H1 (cell line): ENCODE measurements around the gene TFPI2. TPM values are rescaled to one million over a fixed set of nuclear protein-coding genes. Genes with fewer than 3 reads are reported as not detected.

Source experiments
- CTCF ChIA-PET: fragments of 300-600 bp; sonication (Branson Sonifier 250); formaldehyde crosslinking; loops from one replicate; lab custom pipeline; 2021; ENCODE audit not compliant: partially characterized antibody; lab: Charles Lee
- POLR2A ChIA-PET: fragments of 300-600 bp; sonication (Branson Sonifier 250); formaldehyde crosslinking; loops from one replicate; lab custom pipeline; 2021; ENCODE audit warnings: inconsistent platforms; ENCODE audit not compliant: partially characterized antibody; lab: Charles Lee
- DNase-seq, 2 experiments: peaks; one replicate each; pipeline versions ENCODE4 v3.0.0 to v3.0.0-alpha.2; 2010 to 2022; ENCODE audit warnings: low spot score in 2 of 2, low read depth in 1 of 2, mixed read lengths in 1 of 2
- FAIRE-seq: peaks from 2 replicates; lab custom pipeline; 2011; peaks lifted over from hg19 to GRCh38; lab: Jason Lieb, UNC
- H2AFZ ChIP-seq: 2 replicates; pipeline ENCODE4 v1.8.1; 2012; ENCODE audit warnings: low read length, inconsistent platforms
- H2AK5ac ChIP-seq: 2 replicates; pipeline ENCODE4 v1.6.1; 2013; ENCODE audit warnings: low read depth, low read length
- H2BK120ac ChIP-seq: replicated peaks from 2 replicates; pipeline ENCODE3; 2013; ENCODE audit warnings: low read depth, low read length, inconsistent platforms
- H2BK12ac ChIP-seq: 2 replicates; pipeline ENCODE4 v1.6.1; 2013; ENCODE audit warnings: low read depth, low read length
- H2BK15ac ChIP-seq: 2 replicates; pipeline ENCODE4 v1.6.1; 2013; ENCODE audit warnings: low read length
- H2BK20ac ChIP-seq: 2 replicates; pipeline ENCODE4 v1.6.1; 2013; ENCODE audit warnings: low read length
- H2BK5ac ChIP-seq: 2 replicates; pipeline ENCODE4 v1.6.1; 2013; ENCODE audit warnings: low read depth, low read length
- H3K14ac ChIP-seq: 2 replicates; pipeline ENCODE4 v1.6.1; 2013; ENCODE audit warnings: inconsistent platforms; ENCODE audit not compliant: insufficient read length
- H3K18ac ChIP-seq: 2 replicates; pipeline ENCODE4 v1.6.1; 2013; ENCODE audit warnings: low read length; ENCODE audit errors: extremely low read depth
- H3K23ac ChIP-seq: 2 replicates; pipeline ENCODE4 v1.6.1; 2013; ENCODE audit warnings: inconsistent platforms; ENCODE audit not compliant: insufficient read length
- H3K23me2 ChIP-seq: 2 replicates; pipeline ENCODE4 v1.6.1; 2013; ENCODE audit warnings: low read depth, low read length
- H3K27ac ChIP-seq: 2 replicates; pipeline ENCODE4 v1.6.1; 2011; ENCODE audit warnings: low read depth, low read length, inconsistent platforms
- H3K27me3 ChIP-seq, 4 experiments: replicated peaks in 1 of 4; 1 replicate in 1 of 4; 2 replicates in 3 of 4; pipeline versions ENCODE4 v1.6.1 to v1.8.1; 2011 to 2013; ENCODE audit warnings: low read length in 3 of 4, mild to moderate bottlenecking in 3 of 4, inconsistent platforms in 2 of 4, mixed read lengths in 2 of 4, moderate library complexity in 1 of 4; ENCODE audit not compliant: control insufficient read depth in 3 of 4, insufficient read depth in 3 of 4; ENCODE audit errors: extremely low read depth in 1 of 4
- H3K36me3 ChIP-seq, 4 experiments: 2 replicates each; pipeline versions ENCODE4 v1.6.1 to v1.8.1; 2011 to 2013; ENCODE audit warnings: mild to moderate bottlenecking in 4 of 4, low read length in 3 of 4, moderate library complexity in 2 of 4, control low read depth in 1 of 4, inconsistent platforms in 1 of 4; ENCODE audit not compliant: insufficient read depth in 4 of 4, control insufficient read depth in 2 of 4
- H3K4ac ChIP-seq: replicated peaks from 2 replicates; pipeline ENCODE3; 2013; ENCODE audit warnings: low read length, low read depth, mixed read lengths, inconsistent platforms; ENCODE audit not compliant: insufficient read length
- H3K4me1 ChIP-seq, 4 experiments: replicated peaks in 1 of 4; 1 replicate in 1 of 4; 2 replicates in 3 of 4; pipeline versions ENCODE4 v1.6.1 to v1.8.1; 2011 to 2013; ENCODE audit warnings: low read length in 3 of 4, inconsistent platforms in 2 of 4, mixed read lengths in 1 of 4; ENCODE audit not compliant: insufficient read depth in 4 of 4, control insufficient read depth in 3 of 4
- H3K4me2 ChIP-seq, 2 experiments: 2 replicates each; pipeline versions ENCODE4 v1.6.1 to v1.8.1; 2011 to 2013; ENCODE audit warnings: low read depth in 2 of 2, low read length in 2 of 2, control low read depth in 1 of 2, inconsistent platforms in 1 of 2, mild to moderate bottlenecking in 1 of 2; ENCODE audit not compliant: insufficient read depth in 1 of 2
- H3K4me3 ChIP-seq, 4 experiments: fragments of 200-600, 300-600 bp in 1 of 4; sonication (generic), shearing (Covaris generic), sonication (Bioruptor Twin) in 1 of 4; 2 replicates each; pipeline versions ENCODE4 v1.5.1 to v1.8.1; 2011 to 2016; ENCODE audit warnings: low read length in 4 of 4, low read depth in 3 of 4, control low read depth in 2 of 4, inconsistent platforms in 2 of 4, mild to moderate bottlenecking in 2 of 4, mixed read lengths in 1 of 4, moderate library complexity in 1 of 4; ENCODE audit not compliant: insufficient read depth in 2 of 4; ENCODE audit errors: extremely low read depth in 1 of 4
- H3K56ac ChIP-seq: replicated peaks from 2 replicates; pipeline ENCODE3; 2013; ENCODE audit warnings: low read depth, mild to moderate bottlenecking, mixed read lengths, low read length, inconsistent platforms; ENCODE audit not compliant: insufficient read length
- H3K79me1 ChIP-seq: 2 replicates; pipeline ENCODE4 v1.6.1; 2013; ENCODE audit warnings: low read depth, low read length, control low read depth
- H3K79me2 ChIP-seq, 2 experiments: 2 replicates each; pipeline versions ENCODE4 v1.6.1 to v1.8.1; 2012 to 2013; ENCODE audit warnings: low read length in 2 of 2, mild to moderate bottlenecking in 2 of 2, inconsistent platforms in 1 of 2; ENCODE audit not compliant: insufficient read depth in 2 of 2, control insufficient read depth in 1 of 2
- H3K9ac ChIP-seq, 4 experiments: replicated peaks in 1 of 4; 1 replicate in 1 of 4; 2 replicates in 3 of 4; pipeline versions ENCODE4 v1.6.1 to v1.8.1; 2011 to 2013; ENCODE audit warnings: low read depth in 3 of 4, low read length in 3 of 4, control low read depth in 2 of 4, mild to moderate bottlenecking in 2 of 4, moderate library complexity in 2 of 4, inconsistent platforms in 1 of 4; ENCODE audit errors: extremely low read depth in 1 of 4
- H3K9me3 ChIP-seq, 2 experiments: 2 replicates each; pipeline versions ENCODE4 v1.6.1 to v1.8.1; 2012 to 2013; ENCODE audit warnings: mild to moderate bottlenecking in 2 of 2, moderate library complexity in 2 of 2, control low read depth in 1 of 2, inconsistent platforms in 1 of 2, low read depth in 1 of 2, low read length in 1 of 2, mixed read lengths in 1 of 2; ENCODE audit not compliant: insufficient read depth in 2 of 2
- H4K20me1 ChIP-seq, 2 experiments: replicated peaks in 1 of 2; 2 replicates each; pipeline versions ENCODE3 to v1.8.1; 2011 to 2013; ENCODE audit warnings: inconsistent platforms in 2 of 2, low read length in 2 of 2, mild to moderate bottlenecking in 1 of 2; ENCODE audit not compliant: insufficient read depth in 2 of 2, control insufficient read depth in 1 of 2
- H4K5ac ChIP-seq: 2 replicates; pipeline ENCODE4 v1.6.1; 2013; ENCODE audit warnings: low read length, low read depth, mixed read lengths, inconsistent platforms; ENCODE audit not compliant: insufficient read length
- H4K8ac ChIP-seq: 2 replicates; pipeline ENCODE4 v1.8.0; 2013; ENCODE audit warnings: mild to moderate bottlenecking, moderate library complexity, low read length, inconsistent platforms; ENCODE audit not compliant: insufficient read depth; ENCODE audit errors: extremely low read depth
- H4K91ac ChIP-seq: replicated peaks from 2 replicates; pipeline ENCODE3; 2013; ENCODE audit warnings: low read length, mixed read lengths, inconsistent platforms; ENCODE audit not compliant: insufficient read length
- BACH1 ChIP-seq: IDR thresholded peaks from 2 replicates; pipeline ENCODE4 v1.6.1; 2012; ENCODE audit warnings: low read length, improper control_type of control experiment
- EZH2 ChIP-seq: fragments of 200-600 bp; sonication (generic); IDR thresholded peaks from 2 replicates; pipeline ENCODE4 v1.7.1; 2012; ENCODE audit warnings: low read depth, mild to moderate bottlenecking, moderate library complexity, low read length, inconsistent platforms; ENCODE audit not compliant: severe bottlenecking
- FOSL1 ChIP-seq: IDR thresholded peaks from 2 replicates; pipeline ENCODE4 v1.6.1; 2011; ENCODE audit warnings: mild to moderate bottlenecking, low read depth, low read length, moderate library complexity; ENCODE audit not compliant: insufficient read depth
- KDM4A ChIP-seq: IDR thresholded peaks from one replicate; pipeline ENCODE4 v1.7.1; 2012; ENCODE audit warnings: low read depth, mild to moderate bottlenecking, moderate library complexity, low read length, inconsistent platforms; ENCODE audit not compliant: severe bottlenecking
- MAFK ChIP-seq: IDR thresholded peaks from 2 replicates; pipeline ENCODE4 v1.6.1; 2012; ENCODE audit warnings: low read depth, mild to moderate bottlenecking, improper control_type of control experiment, low read length
- RFX5 ChIP-seq: IDR thresholded peaks from 2 replicates; pipeline ENCODE4 v1.6.1; 2011; ENCODE audit warnings: low read depth, low read length, improper control_type of control experiment, borderline replicate concordance
- WGBS, 2 experiments: shearing (Covaris generic) in 1 of 2; methylation state at CpG; one replicate each; pipeline versions ENCODE4 v1.1.6 to v1.1.7; 2013 to 2015; ENCODE audit warnings: low lambda C conversion rate in 2 of 2, mixed read lengths in 2 of 2, inconsistent platforms in 1 of 2, low coverage in 1 of 2, missing lambda C conversion rate in 1 of 2; ENCODE audit not compliant: insufficient replicate concordance in 2 of 2, insufficient coverage in 1 of 2, insufficient read length in 1 of 2; ENCODE audit errors: extremely low coverage in 1 of 2, missing lambda C conversion rate in 1 of 2; 5-methylcytosine and 5-hydroxymethylcytosine counted together
- polyA plus RNA-seq, 7 experiments: library from polyadenylated mRNA; depleted of rRNA in 3 of 7; stranded (reverse) in 5 of 7; unstranded in 2 of 7; fragments of >200 nt in 5 of 7; fragments of 200-250 nt in 2 of 7; gene quantifications; 1 replicate in 5 of 7; 2 replicates in 1 of 7; 4 replicates in 1 of 7; pipeline versions ENCODE4 v1.2.1 to v1.2.3, GENCODE V29; 2011 to 2013; ENCODE audit warnings: missing spikeins in 2 of 7, mixed read lengths in 2 of 7
- total RNA-seq: library from RNA; stranded (reverse); fragmentation: NEBNext Ultra II Directional; extraction: Animal tissue kit (Norgen Biotek cat#: 25700); gene quantifications from 2 replicates; pipeline ENCODE4 v1.2.1, GENCODE V29; 2021
- TF ChIP-seq, protein P1 (sequence below): IDR thresholded peaks from 2 replicates; pipeline ENCODE4 v1.6.1; 2011; ENCODE audit warnings: low read depth, mild to moderate bottlenecking, low read length; ENCODE audit not compliant: insufficient read depth

The TFPI2 gene
- total and polyA plus RNA-seq, 2 of the 8 experiments (the other 6 are each of a cell fraction or from before 2014, with no cell fraction given), result 6.8 to 8.9 TPM

DNA sequence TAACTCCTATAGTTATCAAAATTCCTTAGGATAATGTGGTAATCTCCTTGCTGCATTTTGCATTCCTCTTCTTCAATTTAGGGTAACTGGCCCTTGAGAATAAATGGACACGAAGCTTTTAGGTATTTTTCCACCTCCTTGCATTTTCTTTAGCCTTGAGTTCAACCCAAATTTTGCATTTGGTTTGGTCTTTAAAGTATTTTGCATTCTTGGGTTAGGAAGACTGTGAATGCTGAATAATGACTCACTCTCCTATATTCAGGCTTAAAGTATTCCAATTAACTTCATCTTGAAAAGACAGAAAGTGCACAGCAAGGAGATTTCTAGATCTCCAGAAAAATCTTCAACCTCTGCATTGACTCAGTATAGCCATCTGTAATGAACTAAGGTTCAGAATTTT is 47.3 kb downstream of the TFPI2 start:
- H3K18ac ChIP-seq, result no peak overlapping the region
- POLR2A ChIA-PET, result no interaction called here
- H2BK5ac ChIP-seq, result no peak overlapping the region
- H3K4ac ChIP-seq, result no peak overlapping the region
- H3K79me1 ChIP-seq, result no peaks in the 10 kb centered on the region
- H2BK120ac ChIP-seq, result no peak overlapping the region
- no peak overlapping the region for H3K27ac ChIP-seq
- no peaks in the 10 kb centered on the region for H3K27me3 ChIP-seq
- peaks cover 0 to 2% (median 0%) of the 10 kb centered on the region in 4 experiments; a peak in 2 of 7 replicates for H3K4me1 ChIP-seq
- no peak overlapping the region for H4K5ac ChIP-seq
- H3K4me3 ChIP-seq, result no peak overlapping the region
- CTCF ChIA-PET, result no interaction called here
- H3K79me2 ChIP-seq, result no peaks in the 10 kb centered on the region
- no peak overlapping the region for H2BK20ac ChIP-seq
- WGBS, 2 experiments, result 55% methylated on average over 1 of the region's 1 CpG; no CpG with 5 or more reads in 1 of the 2 experiments
- no peak overlapping the region for H3K56ac ChIP-seq
- no peak overlapping the region for H2AK5ac ChIP-seq
- FAIRE-seq (no peak), DNase-seq (no peak)
- H3K9ac ChIP-seq, result no peak overlapping the region
- H3K23ac ChIP-seq, result no peak overlapping the region
- no peaks in the 10 kb centered on the region for H4K20me1 ChIP-seq
- TF ChIP-seq EZH2 (no peak), KDM4A (no peak), BACH1 (no peak), FOSL1 (no peak), RFX5 (no peak), MAFK (no peak)
- TF ChIP-seq, protein P1, sequence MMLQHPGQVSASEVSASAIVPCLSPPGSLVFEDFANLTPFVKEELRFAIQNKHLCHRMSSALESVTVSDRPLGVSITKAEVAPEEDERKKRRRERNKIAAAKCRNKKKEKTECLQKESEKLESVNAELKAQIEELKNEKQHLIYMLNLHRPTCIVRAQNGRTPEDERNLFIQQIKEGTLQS, result no peak
- no peaks in the 10 kb centered on the region; the same call in 1 of the 2 replicates for H3K23me2 ChIP-seq
- no peak overlapping the region for H3K4me2 ChIP-seq
- no peak overlapping the region for H4K8ac ChIP-seq
- H4K91ac ChIP-seq, result no peak overlapping the region
- no peaks in the 10 kb centered on the region for H3K36me3 ChIP-seq
- H3K9me3 ChIP-seq, result no peaks in the 10 kb centered on the region
- H3K14ac ChIP-seq, result no peak overlapping the region
- H2BK12ac ChIP-seq, result no peak overlapping the region
- no peak overlapping the region for H2BK15ac ChIP-seq
- H2AFZ ChIP-seq, result no peak overlapping the region
